Activated T-helper 2 cell treated with anti-CD3 and anti-CD28 coated beads, Interferon-gamma antibody, Interleukin-2, Interleukin-4, amounts not matched to agents 10 μg/mL and 5 μg/mL and 100 μg/mL, durations not matched to agents 14 hours and 24 hours and 36 hours (primary cell): ENCODE measurements around the gene HSPB6. TPM values are rescaled to one million over a fixed set of nuclear protein-coding genes. Genes with fewer than 3 reads are reported as not detected.
A peak's percentile ranks its signal among the peaks of the same experiment; 100 is the strongest.
"Not testable (repeated sequence)": the region's sequence is repeated elsewhere in the genome, so short reads cannot be mapped to it uniquely, and the experiment has no call there.

Experiments
- DNase-seq: peaks from one replicate; pipeline ENCODE4 v3.0.0; 2021; ENCODE audit warnings: low spot score
- H3K27ac Mint-ChIP-seq: one replicate; pipeline ENCODE4 v1.8.0; 2021; ENCODE audit warnings: mixed read lengths
- H3K27me3 Mint-ChIP-seq: one replicate; pipeline ENCODE4 v1.8.0; 2021; ENCODE audit warnings: low read depth, mixed read lengths
- H3K36me3 Mint-ChIP-seq: one replicate; pipeline ENCODE4 v1.8.0; 2021; ENCODE audit warnings: low read depth, mixed read lengths
- H3K4me1 Mint-ChIP-seq: one replicate; pipeline ENCODE4 v1.8.0; 2021; ENCODE audit warnings: low read depth, mixed read lengths
- H3K4me3 Mint-ChIP-seq: one replicate; pipeline ENCODE4 v1.8.0; 2021; ENCODE audit warnings: low read depth, mild to moderate bottlenecking, moderate library complexity, mixed read lengths
- H3K9me3 Mint-ChIP-seq: one replicate; pipeline ENCODE4 v1.8.0; 2021; ENCODE audit warnings: mixed read lengths
- intact Hi-C: fragments of 100-400 bp; cut with micrococcal nuclease; formaldehyde crosslinking; loops from one replicate; pipeline ENCODE4 v1.15.1; 2023
- total RNA-seq: library from RNA; stranded (reverse); gene quantifications from 2 replicates; pipeline ENCODE4 v1.2.3, GENCODE V29; 2022

HSPB6 gene
- total RNA-seq, 1 donor from 2014 or later, result 0.14 TPM

- Mint-ChIP-seq H3K4me1 (no peaks in the 10 kb centered on the region), H3K36me3 (peaks cover 92% of the 10 kb centered on the region), H3K9me3 (no peaks in the 10 kb centered on the region), H3K27me3 (no peaks in the 10 kb centered on the region), H3K27ac (no peak overlapping the region), H3K4me3 (no peak overlapping the region)
- DNase-seq, result no peak
- intact Hi-C loops, result no loop called here
These were observed 31.5 kb downstream of the HSPB6 start for GRCh38 chr19:35725216-35725861.

- Mint-ChIP-seq H3K4me3 (no peak overlapping the region), H3K27ac (no peak overlapping the region), H3K4me1 (peaks cover under 1% of the 10 kb centered on the region), H3K27me3 (no peaks in the 10 kb centered on the region), H3K36me3 (peaks cover 88% of the 10 kb centered on the region), H3K9me3 (no peaks in the 10 kb centered on the region)
- intact Hi-C loops, result no loop called here
- no peak for DNase-seq
These were observed 32.3 kb downstream of the HSPB6 start for GRCh38 chr19:35724560-35724959.

- intact Hi-C loops, H3K27me3 Mint-ChIP-seq, H3K4me1 Mint-ChIP-seq, DNase-seq, H3K4me3 Mint-ChIP-seq, H3K27ac Mint-ChIP-seq, H3K9me3 Mint-ChIP-seq: not testable (repeated sequence)
- H3K36me3 Mint-ChIP-seq, result peaks cover 88% of the 10 kb centered on the region
These were observed 32.7 kb downstream of the HSPB6 start for GRCh38 chr19:35724132-35724531.

GRCh38 chr19:35723671-35724070 lies 33.2 kb downstream of the HSPB6 start:
- no peak for DNase-seq
- Mint-ChIP-seq H3K9me3 (no peaks in the 10 kb centered on the region), H3K36me3 (peaks cover 88% of the 10 kb centered on the region), H3K4me1 (peaks cover 9% of the 10 kb centered on the region), H3K27me3 (no peaks in the 10 kb centered on the region), H3K27ac (no peak overlapping the region), H3K4me3 (no peak overlapping the region)
- intact Hi-C loops, result no loop called here

GRCh38 chr19:35722897-35723296 lies 33.9 kb downstream of the HSPB6 start:
- Mint-ChIP-seq H3K9me3 (no peaks in the 10 kb centered on the region), H3K27ac (no peak overlapping the region), H3K4me1 (peaks cover 9% of the 10 kb centered on the region), H3K4me3 (no peak overlapping the region), H3K36me3 (peaks cover 81% of the 10 kb centered on the region), H3K27me3 (no peaks in the 10 kb centered on the region)
- intact Hi-C loops, result no loop called here
- DNase-seq, result no peak

- Mint-ChIP-seq H3K27ac (no peak overlapping the region), H3K4me1 (peaks cover 9% of the 10 kb centered on the region), H3K27me3 (no peaks in the 10 kb centered on the region), H3K9me3 (no peaks in the 10 kb centered on the region), H3K4me3 (no peak overlapping the region), H3K36me3 (peaks cover 78% of the 10 kb centered on the region)
- intact Hi-C loops, result no loop called here
- DNase-seq, result no peak
These were observed 34.4 kb downstream of the HSPB6 start for GRCh38 chr19:35722461-35722860.

GRCh38 chr19:35721374-35721773 lies 35.5 kb downstream of the HSPB6 start:
- Mint-ChIP-seq H3K9me3 (no peaks in the 10 kb centered on the region), H3K4me3 (peak overlapping the region; percentile 13), H3K27ac (no peak overlapping the region), H3K4me1 (peaks cover 9% of the 10 kb centered on the region), H3K27me3 (no peaks in the 10 kb centered on the region), H3K36me3 (peaks cover 74% of the 10 kb centered on the region)
- intact Hi-C loops, result no loop called here
- DNase-seq, result no peak

GRCh38 chr19:35720648-35721047 lies 36.2 kb downstream of the HSPB6 start:
- Mint-ChIP-seq H3K4me3 (no peak overlapping the region), H3K9me3 (no peaks in the 10 kb centered on the region), H3K27ac (no peak overlapping the region), H3K4me1 (peaks cover 16% of the 10 kb centered on the region), H3K36me3 (peaks cover 74% of the 10 kb centered on the region), H3K27me3 (no peaks in the 10 kb centered on the region)
- intact Hi-C loops, result no loop called here
- no peak for DNase-seq

- peak overlapping the region; percentile 58 for H3K4me3 Mint-ChIP-seq
- peaks cover 17% of the 10 kb centered on the region for H3K4me1 Mint-ChIP-seq
- no peak for DNase-seq
- no peaks in the 10 kb centered on the region for H3K27me3 Mint-ChIP-seq
- H3K36me3 Mint-ChIP-seq, result peaks cover 74% of the 10 kb centered on the region
- H3K9me3 Mint-ChIP-seq, result no peaks in the 10 kb centered on the region
- intact Hi-C loops, result no loop called here
- peak overlapping the region; percentile 70 for H3K27ac Mint-ChIP-seq
These were observed 36.7 kb downstream of the HSPB6 start for GRCh38 chr19:35720163-35720524.

GRCh38 chr19:35719402-35720162 lies 37.2 kb downstream of the HSPB6 start:
- intact Hi-C loops, result loop anchor here (5.0 kb wide), 1 partner anchor 452 kb away; the partner anchor contains the start of gene USF2
- peaks cover 76% of the 10 kb centered on the region for H3K36me3 Mint-ChIP-seq
- no peak for DNase-seq

GRCh38 chr19:35718345-35719041 lies 38.3 kb downstream of the HSPB6 start:
- intact Hi-C loops, result loop anchor here (5.0 kb wide), 1 partner anchor 451 kb away; the partner anchor contains the start of gene USF2
- H3K36me3 Mint-ChIP-seq, result peaks cover 77% of the 10 kb centered on the region
- H3K27me3 Mint-ChIP-seq, result no peaks in the 10 kb centered on the region
- H3K27ac Mint-ChIP-seq, result peak overlapping the region; percentile 85
- peak; percentile 48 for DNase-seq
- H3K4me3 Mint-ChIP-seq, result peak overlapping the region; percentile 94
- peaks cover 26% of the 10 kb centered on the region for H3K4me1 Mint-ChIP-seq
- no peaks in the 10 kb centered on the region for H3K9me3 Mint-ChIP-seq

More at GRCh38 chr19:35719402-35720162, 37.2 kb downstream of the HSPB6 start:
- Mint-ChIP-seq H3K27ac (peak overlapping the region; percentile 85), H3K4me1 (peaks cover 22% of the 10 kb centered on the region), H3K9me3 (no peaks in the 10 kb centered on the region), H3K4me3 (peak overlapping the region; percentile 94), H3K27me3 (no peaks in the 10 kb centered on the region)

- intact Hi-C loops, result loop anchor here (1.0 to 5.0 kb wide), 8 partner anchors 15 to 451 kb away; partner anchors contain the start of genes ARHGAP33, PROSER3, PSENEN and U2AF1L4
- Mint-ChIP-seq H3K4me1 (peaks cover 28% of the 10 kb centered on the region), H3K36me3 (peaks cover 73% of the 10 kb centered on the region), H3K4me3 (peak within 1 kb of the TSS; percentile 94), H3K9me3 (no peaks in the 10 kb centered on the region), H3K27ac (peak within 1 kb of the TSS; percentile 92), H3K27me3 (no peaks in the 10 kb centered on the region)
- no peak for DNase-seq
These were observed 39.0 kb downstream of the HSPB6 start, which contains the start of gene KMT2B for GRCh38 chr19:35717665-35718344. Gene KMT2B (plus strand): TSS chr19:35718003. CDS start chr19:35718019, 16 bp downstream.
